PC-3 (cell line): ENCODE results near the gene APBB2. TPM values are rescaled to one million over a fixed set of nuclear protein-coding genes. Genes with fewer than 3 reads are reported as not detected.

ENCODE experiments used
- ATAC-seq: fragments of 200-7000 bp; cut with Tn5 transposase; 2 replicates; pipeline ENCODE4 v1.9.1; 2020; ENCODE audit warnings: mild to moderate bottlenecking, moderate library complexity
- BruUV-seq: library from RNA; stranded (reverse); fragments of 400-500 nt; replicated peaks from 2 replicates; lab custom pipeline; 2021; lab: Mats Ljungman, UMichigan
- CTCF ChIA-PET: fragments of 300-600 bp; sonication (Branson Sonifier 250); formaldehyde crosslinking; loops from one replicate; lab custom pipeline; 2022; ENCODE audit warnings: antibody characterized with exemption; lab: Charles Lee
- POLR2A ChIA-PET: fragments of 300-600 bp; sonication (Branson Sonifier 250); formaldehyde crosslinking; loops from one replicate; lab custom pipeline; 2022; ENCODE audit warnings: antibody characterized with exemption; ENCODE audit not compliant: unreplicated experiment; lab: Charles Lee
- DNase-seq: peaks from one replicate; pipeline ENCODE4 v3.0.0-alpha.2; 2015
- H2AFZ ChIP-seq: fragments of 300-600 bp; sonication (generic); 2 replicates; pipeline ENCODE4 v1.6.0; 2016; ENCODE audit warnings: antibody characterized with exemption, low read length
- H3F3A ChIP-seq: fragments of 300-600 bp; sonication (generic); one replicate; pipeline ENCODE4 v1.6.0; 2017; ENCODE audit warnings: antibody characterized with exemption, low read length, control low read depth, mild to moderate bottlenecking; ENCODE audit not compliant: unreplicated experiment
- H3K27ac ChIP-seq: fragments of 300-600 bp; sonication (generic); 2 replicates; pipeline ENCODE4 v1.5.1; 2016; ENCODE audit warnings: mild to moderate bottlenecking, low read length
- H3K27me3 ChIP-seq: fragments of 300-600 bp; sonication (generic); 2 replicates; pipeline ENCODE4 v1.6.1; 2016; ENCODE audit warnings: low read length, mixed read lengths
- H3K36me3 ChIP-seq: fragments of 300-600 bp; sonication (generic); 2 replicates; pipeline ENCODE4 v1.6.1; 2016; ENCODE audit warnings: low read depth, mixed run types, low read length, mixed read lengths
- H3K4me1 ChIP-seq: fragments of 300-600 bp; sonication (generic); 2 replicates; pipeline ENCODE4 v1.5.1; 2016; ENCODE audit warnings: low read length; ENCODE audit not compliant: insufficient read depth
- H3K4me2 ChIP-seq: fragments of 300-600 bp; sonication (generic); 2 replicates; pipeline ENCODE4 v1.6.0; 2016; ENCODE audit warnings: low read length
- H3K4me3 ChIP-seq: fragments of 300-600 bp; sonication (generic); 2 replicates; pipeline ENCODE4 v1.5.1; 2016; ENCODE audit warnings: mild to moderate bottlenecking, low read length, mixed read lengths
- H3K79me2 ChIP-seq: fragments of 300-600 bp; sonication (generic); 2 replicates; pipeline ENCODE4 v1.6.1; 2017; ENCODE audit warnings: low read length, mixed read lengths
- H3K9ac ChIP-seq: fragments of 300-600 bp; sonication (generic); 2 replicates; pipeline ENCODE4 v1.6.0; 2016; ENCODE audit warnings: mild to moderate bottlenecking, low read length
- H3K9me2 ChIP-seq: fragments of 300-600 bp; sonication (generic); replicated peaks from 2 replicates; pipeline ENCODE4 v1.6.1; 2016; ENCODE audit warnings: mixed run types, low read length, mixed read lengths
- H3K9me3 ChIP-seq: fragments of 300-600 bp; sonication (generic); 2 replicates; pipeline ENCODE4 v1.6.1; 2016; ENCODE audit warnings: low read length, mixed read lengths
- H4K20me1 ChIP-seq: fragments of 300-600 bp; sonication (generic); 2 replicates; pipeline ENCODE4 v1.6.1; 2016; ENCODE audit warnings: low read length, mixed read lengths
- CTCF ChIP-seq: fragments of 300-600 bp; sonication (generic); conservative IDR thresholded peaks from 2 replicates; pipeline ENCODE4 v1.5.1; 2017; ENCODE audit warnings: antibody characterized with exemption, low read depth, mild to moderate bottlenecking, low read length
- EZH2 ChIP-seq: fragments of 300-600 bp; sonication (generic); IDR thresholded peaks from one replicate; pipeline ENCODE4 v1.6.1; 2017; ENCODE audit warnings: antibody characterized with exemption, mild to moderate bottlenecking, low read length; ENCODE audit not compliant: unreplicated experiment
- EZH2phosphoT487 ChIP-seq: fragments of 300-600 bp; sonication (generic); IDR thresholded peaks from 2 replicates; pipeline ENCODE4 v1.6.1; 2018; ENCODE audit warnings: mild to moderate bottlenecking, antibody characterized with exemption, low read length, borderline replicate concordance
- intact Hi-C: fragments of 100-400 bp; cut with micrococcal nuclease; formaldehyde crosslinking; loops from 2 replicates; pipeline ENCODE4 v1.9.0; 2023
- total RNA-seq: library from RNA; depleted of rRNA; stranded (reverse); fragments of >200 nt; gene quantifications from 2 replicates; pipeline ENCODE4 v1.2.3, GENCODE V29; 2014

The APBB2 gene
- total RNA-seq, 1 experiment from 2014 or later, result 24.7 TPM

- BruUV-seq, result no TSS peak
- no peaks in the 10 kb centered on the region for H4K20me1 ChIP-seq
- no peak overlapping the region for H3K27ac ChIP-seq
- H3K9me3 ChIP-seq, result no peaks in the 10 kb centered on the region
- no peaks in the 10 kb centered on the region for H3F3A ChIP-seq
- no peak for ATAC-seq
- H3K4me3 ChIP-seq, result no peak overlapping the region
- TF ChIP-seq EZH2phosphoT487, result no peak
- TF ChIP-seq CTCF, result no peak
- no peak for TF ChIP-seq EZH2
- H2AFZ ChIP-seq, result no peak overlapping the region
- H3K9ac ChIP-seq, result no peak overlapping the region
- no peaks in the 10 kb centered on the region for H3K79me2 ChIP-seq
- no peak overlapping the region for H3K4me2 ChIP-seq
- POLR2A ChIA-PET, result interaction anchor here (0.7 kb wide), 1 partner anchor 13 kb away, joined by 4 read pairs; no protein-coding TSS in a partner anchor
- H3K36me3 ChIP-seq, result no peaks in the 10 kb centered on the region
- no peaks in the 10 kb centered on the region for H3K9me2 ChIP-seq
- CTCF ChIA-PET, result interaction anchor here (0.6 kb wide), 1 partner anchor 125 kb away, joined by 3 read pairs; no protein-coding TSS in a partner anchor
- DNase-seq, result no peak
- no peaks in the 10 kb centered on the region for H3K27me3 ChIP-seq
- H3K4me1 ChIP-seq, result no peaks in the 10 kb centered on the region
- intact Hi-C loops, result no loop called here
These were observed 102.6 kb downstream of the APBB2 start for GRCh38 chr4:41111791-41112190.

GRCh38 chr4:41110050-41110449 lies 104.3 kb downstream of the APBB2 start:
- H3K27ac ChIP-seq, result no peak overlapping the region
- H3K79me2 ChIP-seq, result 0 out of 2 replicates have a peak, but pooled peaks cover 4% of the 10 kb centered on the region
- no peaks in the 10 kb centered on the region for H3K4me1 ChIP-seq
- H3K9ac ChIP-seq, result no peak overlapping the region
- POLR2A ChIA-PET, result no interaction called here
- H3K9me3 ChIP-seq, result no peaks in the 10 kb centered on the region
- no peak for TF ChIP-seq EZH2
- no peak for TF ChIP-seq CTCF
- TF ChIP-seq EZH2phosphoT487, result no peak
- no peaks in the 10 kb centered on the region for H3K36me3 ChIP-seq
- BruUV-seq, result no TSS peak
- H3K4me2 ChIP-seq, result no peak overlapping the region
- H3K9me2 ChIP-seq, result no peaks in the 10 kb centered on the region
- H3K27me3 ChIP-seq, result no peaks in the 10 kb centered on the region
- no peak for ATAC-seq
- no peaks in the 10 kb centered on the region for H4K20me1 ChIP-seq
- H2AFZ ChIP-seq, result no peak overlapping the region
- no peak for DNase-seq
- no peak overlapping the region for H3K4me3 ChIP-seq
- intact Hi-C loops, result no loop called here
- CTCF ChIA-PET, result no interaction called here
- H3F3A ChIP-seq, result no peaks in the 10 kb centered on the region

- Histone ChIP-seq H3K4me2 (no peak overlapping the region), H4K20me1 (no peaks in the 10 kb centered on the region), H3F3A (no peaks in the 10 kb centered on the region), H3K27me3 (no peaks in the 10 kb centered on the region), H3K4me3 (no peak overlapping the region), H2AFZ (no peak overlapping the region), H3K9me2 (no peaks in the 10 kb centered on the region), H3K27ac (no peak overlapping the region), H3K9me3 (no peaks in the 10 kb centered on the region), H3K4me1 (no peaks in the 10 kb centered on the region), H3K9ac (no peak overlapping the region), H3K36me3 (no peaks in the 10 kb centered on the region), H3K79me2 (0 out of 2 replicates have a peak, but pooled peaks cover 4% of the 10 kb centered on the region)
- BruUV-seq, result no TSS peak
- CTCF ChIA-PET, result no interaction called here
- DNase-seq (no peak), ATAC-seq (no peak)
- POLR2A ChIA-PET, result no interaction called here
- TF ChIP-seq EZH2phosphoT487, result no peak
- no peak for TF ChIP-seq CTCF
- TF ChIP-seq EZH2, result no peak
- intact Hi-C loops, result no loop called here
These were observed 105.9 kb downstream of the APBB2 start for GRCh38 chr4:41108481-41108880.
